Left hindlimb (tissue), 1 donor: ENCODE results near the gene LIPK.

Experiments used
- DNase-seq: peaks from one replicate; pipeline ENCODE4 v3.0.0-alpha.2; 2018

LIPK gene

DNA sequence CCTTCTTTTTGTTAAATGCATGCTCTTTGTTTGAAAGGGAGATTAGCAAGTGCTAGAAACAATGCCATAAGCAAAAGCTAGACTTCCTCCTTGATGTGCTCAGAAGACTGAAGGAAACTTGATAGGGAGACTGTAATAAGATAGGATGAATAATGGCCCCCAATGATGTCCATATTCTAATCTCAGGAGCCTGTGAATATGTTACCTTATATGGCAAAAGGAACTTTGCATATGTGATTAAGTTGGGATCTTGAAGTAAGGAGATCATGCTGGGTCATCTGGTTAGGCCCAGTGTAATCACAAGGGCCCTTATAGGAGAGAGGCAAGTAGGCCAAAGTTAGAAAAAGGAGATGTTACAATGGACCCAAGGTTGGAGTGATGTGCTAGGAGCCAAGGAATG, 82.9 kb downstream of the LIPK start:
- DNase-seq: no peak

DNA sequence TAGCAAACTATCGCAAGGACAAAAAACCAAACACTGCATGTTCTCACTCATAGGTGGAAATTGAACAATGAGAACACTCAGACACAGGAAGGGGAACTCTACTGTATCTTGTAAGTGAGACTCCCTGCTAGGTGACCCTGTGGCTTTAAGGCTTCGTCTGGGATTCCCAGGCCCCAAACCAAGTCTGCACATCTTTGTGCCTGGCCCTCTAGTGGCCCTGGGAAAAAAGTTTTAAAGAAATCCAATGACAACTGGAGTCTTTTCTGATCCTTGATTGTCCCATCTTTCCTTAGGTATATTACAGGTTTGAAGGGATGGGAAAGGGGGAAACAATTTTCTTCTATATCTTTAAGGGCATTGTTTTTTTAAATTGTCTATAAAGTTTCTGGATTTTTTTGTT, 85.9 kb downstream of the LIPK start:
- no peak for DNase-seq

- DNase-seq: no peak
Measured at GRCh38 chr10:88792661-88793060, 86.6 kb downstream of the LIPK start.

- no peak for DNase-seq
Measured at GRCh38 chr10:88793712-88794299, 87.8 kb downstream of the LIPK start.

DNA sequence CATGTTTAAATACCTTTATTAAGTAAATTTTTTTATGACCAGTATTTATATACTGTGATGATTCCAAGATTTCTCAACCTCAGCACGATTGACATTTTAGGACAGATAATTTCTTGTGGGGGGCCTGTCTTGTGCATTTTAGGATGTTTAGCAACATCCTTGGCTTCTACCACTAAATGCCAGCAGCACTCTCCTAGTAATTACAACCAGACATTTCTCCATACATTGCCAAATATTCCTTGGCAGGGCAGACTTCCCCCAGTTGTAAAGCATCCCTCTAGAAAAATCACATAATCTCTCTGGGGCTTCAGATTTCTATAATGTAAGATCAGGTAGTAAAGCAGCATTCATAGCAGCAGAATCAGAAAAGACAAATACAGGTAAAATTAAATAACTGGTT, 88.7 kb downstream of the LIPK start:
- DNase-seq: no peak

GRCh38 chr10:88800152-88801125, 94.4 kb downstream of the LIPK start:
- no peak for DNase-seq
